ENCODE results near the gene TPGS1.
A peak's percentile ranks its signal among the peaks of the same experiment; 100 is the strongest.

The TPGS1 gene

GRCh38 chr19:530134-531008 is 23.1 kb downstream of the TPGS1 start:
- H3K4me3 ChIP-seq (ENCODE audit: low read length), result peak overlapping the region; percentile 88; the same call in 1 of the 2 replicates
- TF ChIP-seq ZNF274 (IDR thresholded peaks at IDR 0.05; ENCODE audit: low read depth, low read length), result no peak

GRCh38 chr19:531009-531752 is 23.9 kb downstream of the TPGS1 start:
- H3K4me3 ChIP-seq (ENCODE audit: low read length), result peak overlapping the region; percentile 88
- no peak for TF ChIP-seq ZNF274 (IDR thresholded peaks at IDR 0.05; ENCODE audit: low read depth, low read length)

DNA sequence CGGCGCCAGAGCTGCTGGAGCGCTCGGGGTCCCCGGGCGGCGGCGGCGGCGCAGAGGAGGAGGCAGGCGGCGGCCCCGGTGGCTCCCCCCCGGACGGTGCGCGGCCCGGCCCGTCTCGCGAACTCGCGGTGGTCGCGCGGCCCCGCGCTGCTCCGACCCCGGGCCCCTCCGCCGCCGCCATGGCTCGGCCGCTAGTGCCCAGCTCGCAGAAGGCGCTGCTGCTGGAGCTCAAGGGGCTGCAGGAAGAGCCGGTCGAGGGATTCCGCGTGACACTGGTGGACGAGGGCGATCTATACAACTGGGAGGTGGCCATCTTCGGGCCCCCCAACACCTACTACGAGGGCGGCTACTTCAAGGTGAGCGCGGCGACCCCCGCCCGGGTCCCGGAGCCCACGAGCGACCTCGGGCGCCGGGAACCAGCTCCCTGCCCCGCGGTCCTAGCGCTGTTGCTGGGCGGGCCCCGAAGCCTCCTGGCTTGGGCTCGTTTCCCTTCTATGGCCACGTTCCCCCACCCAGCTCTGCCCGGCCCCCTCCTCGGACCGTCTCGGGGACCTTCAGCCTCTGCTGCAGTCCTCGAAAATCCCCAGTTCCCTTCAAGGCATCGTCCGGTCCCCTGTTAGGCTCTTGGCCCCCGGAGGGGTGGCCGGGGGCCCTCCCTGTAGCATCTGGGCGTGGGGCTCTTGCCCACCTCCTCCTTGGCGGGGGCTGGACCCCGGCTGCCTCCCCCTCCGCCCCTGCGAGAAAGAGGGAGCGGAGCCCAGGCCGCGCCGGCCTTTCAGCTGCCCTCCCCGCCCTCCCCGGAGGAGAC is 24.7 kb downstream of the TPGS1 start, which contains the start of gene CDC34:
Gene CDC34, plus strand, starts transcription at position 8 of the 808 bp plus-strand sequence. Its CDS starts 172 bp downstream, at position 180.
- peak within 1 kb of the TSS; percentile 88 for H3K4me3 ChIP-seq (ENCODE audit: low read length)
- no peak for TF ChIP-seq ZNF274 (IDR thresholded peaks at IDR 0.05; ENCODE audit: low read depth, low read length)

GRCh38 chr19:532561-533363 is 25.5 kb downstream of the TPGS1 start:
- TF ChIP-seq ZNF274 (IDR thresholded peaks at IDR 0.05; ENCODE audit: low read depth, low read length), result no peak

GRCh38 chr19:533364-534058 is 26.2 kb downstream of the TPGS1 start:
- TF ChIP-seq ZNF274 (IDR thresholded peaks at IDR 0.05; ENCODE audit: low read depth, low read length), result no peak
- peak overlapping the region; percentile 68; the same call in 1 of the 2 replicates for H3K4me3 ChIP-seq (ENCODE audit: low read length)

More at GRCh38 chr19:532561-533363, 25.5 kb downstream of the TPGS1 start:
- peak overlapping the region; percentile 68 for H3K4me3 ChIP-seq (ENCODE audit: low read length)

DNA sequence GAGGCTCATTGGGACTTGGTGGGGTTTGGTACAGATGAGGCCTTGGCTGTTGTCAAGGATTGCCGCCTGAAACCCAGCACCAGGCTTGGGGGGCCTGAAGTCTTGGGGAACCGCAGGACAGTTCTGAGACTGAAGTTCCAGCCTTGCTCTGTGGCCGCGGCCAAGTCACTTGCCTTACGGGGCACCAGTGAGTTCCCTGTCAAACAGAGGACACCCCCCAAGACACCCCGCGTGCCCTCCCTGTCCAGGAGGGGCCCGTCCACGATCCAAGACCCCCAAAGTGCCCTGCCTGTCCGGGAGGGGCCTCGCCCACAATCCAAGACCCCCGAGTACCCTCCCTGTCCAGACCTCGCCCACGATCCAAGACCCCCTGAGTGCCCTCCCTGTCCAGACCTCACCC is 26.8 kb downstream of the TPGS1 start:
- no peak for TF ChIP-seq ZNF274 (IDR thresholded peaks at IDR 0.05; ENCODE audit: low read depth, low read length)

GRCh38 chr19:535017-535835 is 27.9 kb downstream of the TPGS1 start:
- TF ChIP-seq ZNF274 (IDR thresholded peaks at IDR 0.05; ENCODE audit: low read depth, low read length), result no peak
- H3K4me3 ChIP-seq (ENCODE audit: low read length), result no peak overlapping the region

More for the DNA sequence above, 26.8 kb downstream of the TPGS1 start:
- H3K4me3 ChIP-seq (ENCODE audit: low read length), result no peak overlapping the region

GRCh38 chr19:536031-536880 is 29.0 kb downstream of the TPGS1 start:
- H3K4me3 ChIP-seq (ENCODE audit: low read length), result no peak overlapping the region
- no peak for TF ChIP-seq ZNF274 (IDR thresholded peaks at IDR 0.05; ENCODE audit: low read depth, low read length)

GRCh38 chr19:536881-537404 is 29.6 kb downstream of the TPGS1 start:
- TF ChIP-seq ZNF274 (IDR thresholded peaks at IDR 0.05; ENCODE audit: low read depth, low read length), result no peak
- no peak overlapping the region for H3K4me3 ChIP-seq (ENCODE audit: low read length)

- H3K4me3 ChIP-seq (ENCODE audit: low read length), result no peak overlapping the region
- no peak for TF ChIP-seq ZNF274 (IDR thresholded peaks at IDR 0.05; ENCODE audit: low read depth, low read length)
Measured at GRCh38 chr19:538641-539428, 31.5 kb downstream of the TPGS1 start.
